CD4-positive, alpha-beta memory T cell (primary cell): ENCODE measurements around the gene SPATA32. TPM values are rescaled to one million over a fixed set of nuclear protein-coding genes. Genes with fewer than 3 reads are reported as not detected.
A peak's percentile ranks its signal among the peaks of the same experiment; 100 is the strongest.

ENCODE experiments used
- CTCF ChIA-PET: fragments of 350-600 bp; sonication (Branson Sonifier 250); formaldehyde crosslinking; loops from one replicate; lab custom pipeline; 2021; ENCODE audit warnings: inconsistent platforms; ENCODE audit not compliant: partially characterized antibody; lab: Charles Lee
- POLR2A ChIA-PET: fragments of 350-600 bp; sonication (Branson Sonifier 250); formaldehyde crosslinking; loops from one replicate; lab custom pipeline; 2021; ENCODE audit not compliant: partially characterized antibody; lab: Charles Lee
- DNase-seq, 5 donors: peaks; one replicate each; pipeline versions ENCODE4 v3.0.0 to v3.0.0-alpha.2; 2020 to 2022; ENCODE audit warnings: mixed read lengths in 1 of 5
- H3K27ac ChIP-seq: one replicate; pipeline ENCODE4 v1.7.0; 2013; ENCODE audit warnings: low read depth, low read length
- H3K27me3 ChIP-seq: 2 replicates; pipeline ENCODE4 v1.7.0; 2013; ENCODE audit warnings: mild to moderate bottlenecking, low read length, moderate library complexity; ENCODE audit not compliant: insufficient read depth
- H3K36me3 ChIP-seq: 2 replicates; pipeline ENCODE4 v1.7.0; 2013; ENCODE audit warnings: mild to moderate bottlenecking, low read length, moderate library complexity; ENCODE audit not compliant: insufficient read depth
- H3K4me1 ChIP-seq: 2 replicates; pipeline ENCODE4 v1.7.0; 2013; ENCODE audit warnings: mild to moderate bottlenecking, low read length, moderate library complexity; ENCODE audit not compliant: insufficient read depth
- H3K4me3 ChIP-seq, 2 donors: one replicate each; pipeline ENCODE4 v1.7.0; 2013; ENCODE audit warnings: low read length in 2 of 2, mild to moderate bottlenecking in 1 of 2
- H3K9me3 ChIP-seq, 2 donors: one replicate each; pipeline ENCODE4 v1.7.0; 2013; ENCODE audit warnings: low read length in 2 of 2, control low read depth in 1 of 2; ENCODE audit not compliant: control insufficient read depth in 1 of 2
- H3K27ac Mint-ChIP-seq, 7 donors: one replicate each; pipeline ENCODE4 v1.8.0; 2020 to 2021; ENCODE audit warnings: mixed read lengths in 7 of 7, mild to moderate bottlenecking in 6 of 7, inconsistent platforms in 3 of 7, moderate library complexity in 3 of 7
- H3K27me3 Mint-ChIP-seq, 2 donors: one replicate each; pipeline ENCODE4 v1.8.0; 2020 to 2021; ENCODE audit warnings: mixed read lengths in 2 of 2
- H3K36me3 Mint-ChIP-seq, 2 donors: one replicate each; pipeline ENCODE4 v1.8.0; 2020 to 2021; ENCODE audit warnings: mixed read lengths in 2 of 2, inconsistent platforms in 1 of 2, mild to moderate bottlenecking in 1 of 2
- H3K4me1 Mint-ChIP-seq, 4 donors: one replicate each; pipeline ENCODE4 v1.8.0; 2020 to 2021; ENCODE audit warnings: mixed read lengths in 4 of 4, mild to moderate bottlenecking in 1 of 4
- H3K4me3 Mint-ChIP-seq, 8 donors: one replicate each; pipeline ENCODE4 v1.8.0; 2020 to 2021; ENCODE audit warnings: mixed read lengths in 8 of 8, mild to moderate bottlenecking in 7 of 8, moderate library complexity in 6 of 8, inconsistent platforms in 3 of 8
- H3K9me3 Mint-ChIP-seq, 8 donors: one replicate each; pipeline ENCODE4 v1.8.0; 2020 to 2021; ENCODE audit warnings: mixed read lengths in 8 of 8, mild to moderate bottlenecking in 5 of 8, inconsistent platforms in 3 of 8, moderate library complexity in 1 of 8
- intact Hi-C: fragments of 100-400 bp; cut with micrococcal nuclease; formaldehyde crosslinking; loops from one replicate; pipeline ENCODE4 v1.15.1; 2023
- polyA plus RNA-seq, 2 donors: library from polyadenylated mRNA; unstranded; fragments of 300-500 nt; fragmentation: Illumina TruSeq; gene quantifications; one replicate each; pipeline ENCODE4 v1.2.3, GENCODE V29; 2021
- total RNA-seq, 2 experiments: library from RNA; stranded (reverse); gene quantifications; one replicate each; pipeline ENCODE4 v1.2.3, GENCODE V29; 2021

SPATA32 gene, protein sequence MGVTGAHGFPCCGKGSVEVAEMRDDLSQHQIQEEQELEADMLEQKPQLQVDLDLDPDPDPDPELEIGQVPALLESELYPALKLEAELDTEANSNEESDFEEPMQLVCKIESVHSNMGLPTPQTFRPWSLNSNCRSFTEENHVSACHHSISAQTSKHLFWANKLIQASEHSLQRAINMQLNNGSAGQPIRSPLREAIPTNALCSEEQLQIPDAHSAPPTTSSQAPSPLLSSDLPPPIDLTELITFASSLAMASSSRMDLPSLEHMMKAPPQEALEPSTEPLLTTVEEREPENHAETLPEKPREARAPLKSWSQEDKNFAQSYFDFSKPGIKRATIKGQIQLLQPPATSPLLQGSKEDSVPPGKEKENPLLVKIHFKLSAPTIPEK
- under 1 TPM; 0.22 to 0.41 TPM for total RNA-seq
- under 1 TPM; 0.25 to 0.49 TPM for polyA plus RNA-seq

DNA sequence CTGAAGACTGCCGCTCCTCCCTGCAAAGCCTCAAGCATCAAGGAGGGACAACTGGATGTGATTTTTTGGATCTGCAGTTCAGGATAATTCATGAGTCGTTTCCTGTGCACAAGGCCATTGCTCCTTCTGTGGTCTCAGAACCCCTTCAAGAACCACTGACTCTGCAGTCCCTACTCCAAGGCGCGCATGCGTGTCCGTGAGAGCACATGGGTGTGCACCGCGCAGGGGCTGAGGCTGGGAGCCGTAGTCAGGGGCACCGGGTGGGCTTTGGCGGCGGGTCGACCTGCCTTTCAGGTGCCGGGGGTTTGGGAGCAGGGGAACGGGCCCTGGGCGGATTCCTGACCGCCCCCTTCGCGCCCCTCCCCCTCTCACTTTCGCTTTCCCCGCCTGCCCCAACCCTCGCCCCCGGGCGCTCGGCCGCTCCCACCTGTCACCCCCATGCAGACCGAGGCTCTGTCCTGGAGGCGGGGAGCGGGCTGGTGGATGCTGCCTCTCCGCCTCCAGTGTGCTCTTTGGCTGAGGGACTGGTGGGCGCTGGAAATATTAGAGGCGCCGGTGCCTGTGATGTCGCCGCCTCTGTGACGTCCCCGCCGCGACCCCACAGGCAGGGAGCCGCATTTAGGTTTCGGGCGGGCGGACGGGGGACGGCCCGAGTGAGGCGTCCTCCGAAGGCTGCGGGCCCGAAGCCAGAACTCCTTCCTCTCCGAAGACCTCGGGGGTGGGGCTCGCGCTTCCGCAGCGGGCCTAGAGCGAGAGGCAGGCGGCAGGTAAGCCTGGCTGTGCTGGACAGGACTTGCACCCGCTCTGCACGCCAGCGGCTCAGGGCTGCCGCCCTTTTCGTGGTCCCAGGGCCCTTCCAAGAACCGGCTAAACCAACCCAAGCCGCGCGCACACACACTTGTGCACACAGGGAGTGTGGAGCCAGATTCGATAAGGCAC, at the start of gene SPATA32:
TSS of gene SPATA32 (minus strand) at position 518 of the 939 bp plus-strand sequence. CDS start at position 440, 78 bp downstream.
- POLR2A ChIA-PET, result interaction anchor here (1.0 to 8.2 kb wide), 6 partner anchors 12 to 56 kb away, joined by 3 to 57 read pairs (median 7); partner anchors contain the start of gene MAP3K14
- no peaks in the 10 kb centered on the region for H3K27me3 Mint-ChIP-seq
- DNase-seq, result peak; percentile 61 to 76 (median 66)

DNA sequence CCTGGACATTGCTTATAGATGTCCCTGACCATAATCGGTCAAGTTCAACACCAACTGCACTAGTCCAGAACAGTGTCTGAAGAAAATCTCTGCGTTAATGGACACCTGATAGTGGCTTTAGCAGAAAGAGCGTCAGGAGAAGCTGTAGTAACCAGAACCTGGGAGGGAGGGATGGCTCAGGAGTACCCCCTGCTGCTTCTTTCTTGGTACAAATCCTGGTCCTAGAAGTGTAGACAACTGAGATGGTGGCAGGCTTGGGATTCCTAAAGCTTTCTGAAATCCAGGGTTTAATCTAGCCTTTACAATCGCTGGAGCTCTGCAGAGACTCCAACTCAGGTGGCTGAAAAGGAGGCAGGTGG, 49.5 kb upstream of the SPATA32 start:
- peak overlapping the region in 7 of 8 donors; percentile 19 to 96 (median 86) for H3K4me3 Mint-ChIP-seq
- Histone ChIP-seq H3K27ac (peak overlapping the region; percentile 77), H3K9me3 (no peaks in the 10 kb centered on the region), H3K27me3 (no peaks in the 10 kb centered on the region), H3K4me3 (peak overlapping the region in 1 of 2 donors; percentile 36), H3K4me1 (peaks cover 94% of the 10 kb centered on the region), H3K36me3 (no peaks in the 10 kb centered on the region)
- H3K27ac Mint-ChIP-seq, result peak overlapping the region; percentile 88 to 98 (median 92)
- intact Hi-C loops, result loop anchor here (5.0 kb wide), 1 partner anchor 149 kb away; the partner anchor contains the start of gene HEXIM2
- H3K4me1 Mint-ChIP-seq, result peaks cover 65 to 93% (median 77%) of the 10 kb centered on the region in 4 donors
- H3K9me3 Mint-ChIP-seq, result no peaks in the 10 kb centered on the region
- ChIA-PET POLR2A (interaction anchor here (0.8 to 11.7 kb wide), 13 partner anchors 9 to 162 kb away, joined by 3 to 324 read pairs (median 10); partner anchors contain the start of genes FMNL1, HEXIM1 and HEXIM2), CTCF (interaction anchor here (1.0 to 5.6 kb wide), 14 partner anchors 9 to 176 kb away, joined by 3 to 63 read pairs (median 7); partner anchors contain the start of gene ACBD4)
- H3K27me3 Mint-ChIP-seq, result no peaks in the 10 kb centered on the region
- peaks cover 9 to 42% of the 10 kb centered on the region in 2 donors for H3K36me3 Mint-ChIP-seq
- DNase-seq, result no peak

More for the DNA sequence above, at the start of gene SPATA32:
- Histone ChIP-seq H3K36me3 (peaks cover 28% of the 10 kb centered on the region), H3K27me3 (no peaks in the 10 kb centered on the region), H3K9me3 (no peaks in the 10 kb centered on the region), H3K4me3 (peak within 1 kb of the TSS in 1 of 2 donors; percentile 48), H3K4me1 (peaks cover 26% of the 10 kb centered on the region), H3K27ac (peak within 1 kb of the TSS; percentile 55)
- CTCF ChIA-PET, result interaction anchor here (0.9 to 4.2 kb wide), 2 partner anchors 42 to 55 kb away, joined by 4 to 20 read pairs; partner anchors contain the start of gene MAP3K14
- peaks cover 14 to 42% (median 26%) of the 10 kb centered on the region in 4 donors for H3K4me1 Mint-ChIP-seq
- peak within 1 kb of the TSS; percentile 76 to 88 (median 82) for H3K4me3 Mint-ChIP-seq
- peaks cover under 1 to 22% of the 10 kb centered on the region in 2 donors for H3K36me3 Mint-ChIP-seq
- H3K27ac Mint-ChIP-seq, result peak within 1 kb of the TSS; percentile 71 to 91 (median 84)
- intact Hi-C loops, result loop anchor here (1.0 kb wide), 1 partner anchor 15 kb away; no protein-coding TSS in a partner anchor
- no peaks in the 10 kb centered on the region for H3K9me3 Mint-ChIP-seq

DNA sequence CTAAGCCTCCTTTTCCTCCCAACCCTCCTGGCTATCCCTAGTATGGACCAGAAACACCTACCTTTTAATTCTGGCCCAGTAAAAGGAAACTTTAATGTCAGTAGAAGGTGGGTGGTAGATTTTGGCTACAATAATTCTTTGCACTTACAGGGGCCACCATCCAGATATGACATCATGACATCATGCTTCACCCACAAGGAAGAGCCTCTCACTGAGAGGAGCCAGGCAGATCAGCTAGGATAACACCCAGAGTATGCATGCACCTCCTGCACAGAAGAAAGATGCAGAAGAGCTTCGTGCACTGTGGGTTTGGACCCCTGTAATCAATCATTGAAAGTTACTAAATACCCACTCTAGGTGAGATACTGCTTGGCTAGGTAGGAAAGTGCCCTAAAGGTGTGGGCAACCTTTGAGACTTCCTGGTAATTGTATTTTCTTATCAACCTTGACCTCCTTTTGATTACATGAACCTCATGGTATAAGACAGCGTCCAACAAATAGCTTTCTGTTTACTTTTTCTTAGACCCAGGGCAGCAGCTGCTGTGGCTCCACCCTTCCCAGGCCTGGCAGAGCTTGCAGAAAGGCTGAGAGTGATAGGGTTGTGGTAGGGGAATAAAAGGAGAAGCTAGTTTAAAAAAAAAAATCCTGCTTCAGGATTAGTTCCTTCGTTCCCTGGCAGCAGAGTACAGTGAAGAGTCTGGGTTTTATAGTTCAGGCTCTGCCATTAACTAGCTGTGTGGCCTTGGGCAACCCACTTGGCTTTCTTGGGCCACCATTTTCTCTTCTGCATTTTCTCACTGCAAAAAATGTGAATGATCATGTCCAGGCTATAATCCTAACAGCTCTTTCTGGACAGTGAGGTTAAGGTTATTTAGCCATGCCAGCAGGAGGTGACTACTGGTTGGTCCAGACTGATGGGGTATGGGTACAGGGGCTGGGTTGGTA, 48.8 kb upstream of the SPATA32 start:
- Mint-ChIP-seq H3K27ac (peak overlapping the region; percentile 88 to 98 (median 92)), H3K4me1 (peaks cover 69 to 95% (median 82%) of the 10 kb centered on the region in 4 donors), H3K4me3 (peak overlapping the region; percentile 1 to 96 (median 82)), H3K36me3 (peaks cover 9 to 36% of the 10 kb centered on the region in 2 donors), H3K9me3 (no peaks in the 10 kb centered on the region), H3K27me3 (no peaks in the 10 kb centered on the region)
- Histone ChIP-seq H3K27ac (peak overlapping the region; percentile 77), H3K9me3 (no peaks in the 10 kb centered on the region), H3K4me3 (no peak overlapping the region), H3K4me1 (peaks cover 100% of the 10 kb centered on the region), H3K27me3 (no peaks in the 10 kb centered on the region), H3K36me3 (peaks cover 4% of the 10 kb centered on the region)
- no peak for DNase-seq
- intact Hi-C loops, result loop anchor here (5.0 kb wide), 1 partner anchor 148 kb away; the partner anchor contains the start of gene HEXIM2
- CTCF ChIA-PET, result interaction anchor here (0.8 to 5.6 kb wide), 12 partner anchors 16 to 175 kb away, joined by 3 to 63 read pairs (median 8); partner anchors contain the start of gene ACBD4
- POLR2A ChIA-PET, result interaction anchor here (0.5 to 11.7 kb wide), 11 partner anchors 8 to 157 kb away, joined by 3 to 324 read pairs (median 15); partner anchors contain the start of gene FMNL1

DNA sequence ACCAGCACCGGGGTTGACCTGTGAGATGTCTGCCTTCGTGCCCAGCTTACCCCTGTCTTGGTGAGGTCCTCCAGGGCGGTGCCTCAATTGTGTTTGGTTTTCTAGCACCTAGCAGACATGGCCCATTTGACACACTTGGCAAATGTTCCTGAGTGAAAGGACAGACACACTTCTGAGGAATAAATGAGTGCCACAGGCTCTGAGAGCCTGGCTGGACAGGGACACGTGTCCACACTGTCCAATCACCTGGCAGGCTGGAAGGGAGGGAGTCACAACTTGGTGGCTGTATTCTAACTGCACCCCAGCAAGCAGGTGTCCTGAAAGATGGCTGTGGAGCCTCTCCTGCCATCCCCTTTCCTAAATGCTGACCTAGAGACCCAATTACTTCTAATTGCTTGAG, 47.5 kb upstream of the SPATA32 start:
- ChIA-PET CTCF (interaction anchor here (1.0 to 5.6 kb wide), 6 partner anchors 11 to 90 kb away, joined by 4 to 63 read pairs (median 7); no protein-coding TSS in a partner anchor), POLR2A (interaction anchor here (0.8 to 11.7 kb wide), 6 partner anchors 7 to 149 kb away, joined by 3 to 324 read pairs (median 30); partner anchors contain the start of genes FMNL1, HEXIM2 and MAP3K14)
- Mint-ChIP-seq H3K9me3 (no peaks in the 10 kb centered on the region), H3K4me1 (peaks cover 66 to 91% (median 78%) of the 10 kb centered on the region in 4 donors), H3K4me3 (peak overlapping the region in 2 of 8 donors; percentile 12 to 39), H3K27ac (peak overlapping the region in 4 of 7 donors; percentile 22 to 88 (median 36)), H3K27me3 (no peaks in the 10 kb centered on the region), H3K36me3 (peaks cover 14 to 34% of the 10 kb centered on the region in 2 donors)
- no peak overlapping the region for H3K27ac ChIP-seq
- H3K36me3 ChIP-seq, result peaks cover 6% of the 10 kb centered on the region
- no peak for DNase-seq
- no peak overlapping the region for H3K4me3 ChIP-seq
- no peaks in the 10 kb centered on the region for H3K27me3 ChIP-seq
- no peaks in the 10 kb centered on the region for H3K9me3 ChIP-seq
- intact Hi-C loops, result no loop called here
- peaks cover 94% of the 10 kb centered on the region for H3K4me1 ChIP-seq

DNA sequence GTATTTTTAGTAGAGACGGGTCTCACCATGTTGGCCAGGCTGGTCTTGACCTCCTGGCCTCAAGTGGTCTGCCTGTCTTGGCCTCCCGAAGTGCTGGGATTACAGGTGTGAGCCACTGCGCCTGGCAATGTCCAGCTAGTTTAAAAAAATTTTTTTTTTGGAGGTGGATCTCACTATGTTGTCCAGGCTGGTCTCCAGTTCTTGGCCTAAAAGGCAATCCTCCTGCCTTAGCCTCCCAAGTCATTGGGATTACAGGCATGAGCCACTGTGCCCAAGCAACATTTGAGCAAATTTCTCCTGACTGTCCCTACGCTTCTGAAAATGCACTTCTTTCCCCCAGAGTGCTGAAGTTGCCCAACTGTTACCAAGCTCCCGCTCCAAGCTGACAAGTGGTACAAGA, 46.9 kb upstream of the SPATA32 start:
- intact Hi-C loops, result no loop called here
- Mint-ChIP-seq H3K36me3 (peaks cover 15 to 35% of the 10 kb centered on the region in 2 donors), H3K4me3 (peak overlapping the region in 3 of 8 donors; percentile 29 to 70 (median 61))

More for the DNA sequence above, 46.9 kb upstream of the SPATA32 start:
- H3K9me3 ChIP-seq, result no peaks in the 10 kb centered on the region
- H3K27ac Mint-ChIP-seq, result peak overlapping the region in 6 of 7 donors; percentile 30 to 88 (median 48)
- peaks cover 65 to 91% (median 78%) of the 10 kb centered on the region in 4 donors for H3K4me1 Mint-ChIP-seq
- no peaks in the 10 kb centered on the region for H3K9me3 Mint-ChIP-seq
- peaks cover 6% of the 10 kb centered on the region for H3K36me3 ChIP-seq
- ChIA-PET POLR2A (interaction anchor here (0.6 to 11.7 kb wide), 8 partner anchors 8 to 148 kb away, joined by 3 to 324 read pairs (median 10); partner anchors contain the start of genes FMNL1, HEXIM2 and MAP3K14), CTCF (interaction anchor here (1.0 to 5.6 kb wide), 4 partner anchors 12 to 76 kb away, joined by 4 to 63 read pairs (median 5); no protein-coding TSS in a partner anchor)
- H3K27me3 ChIP-seq, result no peaks in the 10 kb centered on the region
- H3K4me3 ChIP-seq, result no peak overlapping the region
- no peak for DNase-seq
- peaks cover 94% of the 10 kb centered on the region for H3K4me1 ChIP-seq
- no peak overlapping the region for H3K27ac ChIP-seq
- H3K27me3 Mint-ChIP-seq, result no peaks in the 10 kb centered on the region
